ENCODE measurements around the gene HSPD1. TPM values are rescaled to one million over a fixed set of nuclear protein-coding genes. Genes with fewer than 3 reads are reported as not detected.
A peak's percentile ranks its signal among the peaks of the same experiment; 100 is the strongest.
"Not testable (repeated sequence)": the region's sequence is repeated elsewhere in the genome, so short reads cannot be mapped to it uniquely, and the experiment has no call there.

HSPD1 gene
- total RNA-seq, 1 donor from 2014 or later, result 146 TPM

GRCh38 chr2:197472166-197472565 is 27.5 kb downstream of the HSPD1 start:
- Histone ChIP-seq H3K27ac (ENCODE audit: low read depth, low read length) (no peak overlapping the region), H3K9ac (ENCODE audit: low read depth in 1 of 3, low read length in 3 of 3) (no peak overlapping the region), H3K27me3 (ENCODE audit: control insufficient read depth in 3 of 3, insufficient read depth in 3 of 3, low read length in 3 of 3) (no peaks in the 10 kb centered on the region), H3K9me3 (ENCODE audit: control insufficient read depth in 3 of 3, low read length in 3 of 3) (no peaks in the 10 kb centered on the region), H3K36me3 (ENCODE audit: control insufficient read depth in 3 of 3, insufficient read depth in 3 of 3, low read length in 3 of 3) (peaks cover 26 to 42% (median 41%) of the 10 kb centered on the region in 3 donors), H3K4me3 (ENCODE audit: low read length in 3 of 3) (no peak overlapping the region), H3K4me1 (ENCODE audit: control insufficient read depth in 3 of 3, insufficient read depth in 3 of 3, low read length in 3 of 3) (no peaks in the 10 kb centered on the region)

DNA sequence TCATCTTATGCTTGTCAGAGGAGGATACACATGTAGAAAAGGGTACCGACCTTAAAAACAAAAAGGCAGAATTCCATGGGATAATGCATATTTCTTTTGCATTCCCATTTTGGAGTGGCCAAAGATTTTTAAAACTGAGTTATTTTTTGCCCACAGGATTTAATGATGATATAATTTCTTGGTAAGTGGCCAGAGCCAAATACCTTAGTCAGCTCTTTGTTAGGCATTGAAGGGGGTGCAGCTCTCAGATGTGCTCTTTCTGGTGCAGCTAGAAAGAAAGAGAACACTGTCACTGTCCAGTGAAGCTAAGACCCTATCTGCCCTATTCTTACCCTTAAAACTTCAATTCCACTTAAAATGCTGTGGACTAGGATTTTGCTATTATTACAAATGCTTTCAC is 35.5 kb downstream of the HSPD1 start:
- H3K27ac ChIP-seq (ENCODE audit: low read depth, low read length), result no peak overlapping the region
- H3K9me3 ChIP-seq (ENCODE audit: control insufficient read depth in 3 of 3, low read length in 3 of 3), result no peaks in the 10 kb centered on the region
- no peaks in the 10 kb centered on the region for H3K27me3 ChIP-seq (ENCODE audit: control insufficient read depth in 3 of 3, insufficient read depth in 3 of 3, low read length in 3 of 3)
- H3K4me1 ChIP-seq (ENCODE audit: control insufficient read depth in 3 of 3, insufficient read depth in 3 of 3, low read length in 3 of 3), result peaks cover 0 to 6% (median 4%) of the 10 kb centered on the region in 3 donors
- H3K4me3 ChIP-seq (ENCODE audit: low read length in 3 of 3), result no peak overlapping the region
- no peak overlapping the region for H3K9ac ChIP-seq (ENCODE audit: low read depth in 1 of 3, low read length in 3 of 3)
- peaks cover 9 to 32% (median 24%) of the 10 kb centered on the region in 3 donors for H3K36me3 ChIP-seq (ENCODE audit: control insufficient read depth in 3 of 3, insufficient read depth in 3 of 3, low read length in 3 of 3)

- H3K9me3 ChIP-seq (ENCODE audit: control insufficient read depth in 3 of 3, low read length in 3 of 3), result no peaks in the 10 kb centered on the region
- no peaks in the 10 kb centered on the region for H3K27me3 ChIP-seq (ENCODE audit: control insufficient read depth in 3 of 3, insufficient read depth in 3 of 3, low read length in 3 of 3)
- H3K36me3 ChIP-seq (ENCODE audit: control insufficient read depth in 3 of 3, insufficient read depth in 3 of 3, low read length in 3 of 3), result peaks cover 5 to 19% (median 13%) of the 10 kb centered on the region in 3 donors
- H3K4me3 ChIP-seq (ENCODE audit: low read length in 3 of 3), result no peak overlapping the region
- H3K9ac ChIP-seq (ENCODE audit: low read depth in 1 of 3, low read length in 3 of 3), result no peak overlapping the region
- H3K4me1 ChIP-seq (ENCODE audit: control insufficient read depth in 3 of 3, insufficient read depth in 3 of 3, low read length in 3 of 3), result peaks cover 0 to 8% (median 7%) of the 10 kb centered on the region in 3 donors
- H3K27ac ChIP-seq (ENCODE audit: low read depth, low read length), result no peak overlapping the region
Observed at GRCh38 chr2:197461057-197461456, 38.6 kb downstream of the HSPD1 start.

DNA sequence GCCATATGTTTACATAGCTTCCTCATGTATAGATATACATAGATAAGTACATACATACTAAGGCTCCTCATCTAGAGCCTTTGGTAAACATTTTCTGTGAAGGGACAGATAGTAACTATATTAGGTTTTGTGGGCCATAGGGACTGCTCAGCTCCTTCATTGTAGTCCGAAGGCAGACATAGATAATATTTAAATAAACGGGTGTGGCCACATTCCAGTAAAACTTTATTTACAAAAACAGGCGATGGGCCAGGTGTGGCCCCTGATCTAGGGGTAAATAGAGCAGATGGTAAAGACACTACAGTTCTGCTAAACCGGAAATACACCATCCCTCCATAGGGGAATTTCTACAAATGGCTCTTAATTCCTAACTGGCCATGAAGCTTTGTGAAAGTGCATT is 39.0 kb downstream of the HSPD1 start:
- no peak overlapping the region for H3K4me3 ChIP-seq (ENCODE audit: low read length in 3 of 3)
- H3K27me3 ChIP-seq (ENCODE audit: control insufficient read depth in 3 of 3, insufficient read depth in 3 of 3, low read length in 3 of 3), result no peaks in the 10 kb centered on the region
- H3K36me3 ChIP-seq (ENCODE audit: control insufficient read depth in 3 of 3, insufficient read depth in 3 of 3, low read length in 3 of 3), result peaks cover 5 to 18% (median 10%) of the 10 kb centered on the region in 3 donors
- H3K27ac ChIP-seq (ENCODE audit: low read depth, low read length), result no peak overlapping the region
- no peak overlapping the region for H3K9ac ChIP-seq (ENCODE audit: low read depth in 1 of 3, low read length in 3 of 3)
- H3K4me1 ChIP-seq (ENCODE audit: control insufficient read depth in 3 of 3, insufficient read depth in 3 of 3, low read length in 3 of 3), result peaks cover 0 to 8% (median 7%) of the 10 kb centered on the region in 3 donors
- H3K9me3 ChIP-seq (ENCODE audit: control insufficient read depth in 3 of 3, low read length in 3 of 3), result no peaks in the 10 kb centered on the region

DNA sequence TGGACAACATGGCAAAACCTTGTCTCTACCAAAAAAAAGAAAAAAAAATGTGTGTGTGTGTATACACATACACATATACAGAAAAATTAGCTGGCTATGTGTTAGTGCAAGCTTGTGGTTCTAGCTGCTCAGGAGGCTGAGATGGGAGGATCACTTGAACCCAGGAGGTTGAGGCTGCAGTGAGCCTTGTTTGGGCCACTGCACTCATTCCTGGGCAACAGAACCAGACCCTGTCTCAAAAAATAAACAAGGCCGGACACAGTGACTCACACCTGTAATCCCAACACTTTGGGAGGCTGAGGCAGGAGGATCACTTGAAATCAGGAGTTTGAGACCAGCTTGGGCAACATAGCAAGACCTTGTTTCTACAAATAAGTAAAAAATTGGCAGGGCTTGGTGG is 44.2 kb downstream of the HSPD1 start:
- peaks cover 12 to 21% (median 19%) of the 10 kb centered on the region in 3 donors for H3K4me1 ChIP-seq (ENCODE audit: control insufficient read depth in 3 of 3, insufficient read depth in 3 of 3, low read length in 3 of 3)

DNA sequence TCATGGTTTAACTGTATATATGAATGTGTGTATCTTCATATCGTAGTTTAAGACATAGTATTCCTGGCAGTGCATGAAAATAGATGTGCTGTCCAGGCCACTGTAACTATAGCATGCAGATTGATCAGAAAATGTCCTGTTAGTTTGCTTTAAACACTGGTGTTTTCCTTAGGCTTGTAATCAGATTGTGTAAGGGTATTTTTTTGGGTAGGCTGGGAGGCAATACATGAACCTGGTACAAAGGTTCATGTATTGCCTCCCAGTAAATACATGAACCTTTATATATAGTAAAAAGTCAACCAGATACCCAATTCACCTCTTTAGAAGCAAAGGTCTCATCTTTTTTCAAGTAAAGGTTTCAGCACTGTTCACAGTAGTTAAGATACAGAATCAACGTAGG is 44.7 kb downstream of the HSPD1 start:
- Histone ChIP-seq H3K9me3 (ENCODE audit: control insufficient read depth in 3 of 3, low read length in 3 of 3) (no peaks in the 10 kb centered on the region), H3K36me3 (ENCODE audit: control insufficient read depth in 3 of 3, insufficient read depth in 3 of 3, low read length in 3 of 3) (peaks cover 0 to 2% (median 0%) of the 10 kb centered on the region in 3 donors), H3K4me3 (ENCODE audit: low read length in 3 of 3) (peak overlapping the region; percentile 98 to 99 (median 99)), H3K27me3 (ENCODE audit: control insufficient read depth in 3 of 3, insufficient read depth in 3 of 3, low read length in 3 of 3) (no peaks in the 10 kb centered on the region), H3K4me1 (ENCODE audit: control insufficient read depth in 3 of 3, insufficient read depth in 3 of 3, low read length in 3 of 3) (peaks cover 12 to 21% (median 19%) of the 10 kb centered on the region in 3 donors), H3K27ac (ENCODE audit: low read depth, low read length) (no peak overlapping the region), H3K9ac (ENCODE audit: low read depth in 1 of 3, low read length in 3 of 3) (peak overlapping the region in 2 of 3 donors; percentile 100)

More for the DNA sequence above, 44.2 kb downstream of the HSPD1 start:
- no peaks in the 10 kb centered on the region for H3K9me3 ChIP-seq (ENCODE audit: control insufficient read depth in 3 of 3, low read length in 3 of 3)
- H3K27me3 ChIP-seq (ENCODE audit: control insufficient read depth in 3 of 3, insufficient read depth in 3 of 3, low read length in 3 of 3), result no peaks in the 10 kb centered on the region
- H3K27ac ChIP-seq (ENCODE audit: low read depth, low read length), result no peak overlapping the region
- H3K36me3 ChIP-seq (ENCODE audit: control insufficient read depth in 3 of 3, insufficient read depth in 3 of 3, low read length in 3 of 3), result peaks cover 0 to 2% (median 1%) of the 10 kb centered on the region in 3 donors
- no peak overlapping the region for H3K9ac ChIP-seq (ENCODE audit: low read depth in 1 of 3, low read length in 3 of 3)
- H3K4me3 ChIP-seq (ENCODE audit: low read length in 3 of 3), result no peak overlapping the region

GRCh38 chr2:197453914-197454398 is 45.7 kb downstream of the HSPD1 start:
- no peaks in the 10 kb centered on the region for H3K9me3 ChIP-seq (ENCODE audit: control insufficient read depth in 3 of 3, low read length in 3 of 3)
- H3K27ac ChIP-seq (ENCODE audit: low read depth, low read length), result peak overlapping the region; percentile 100
- peak overlapping the region; percentile 100 for H3K9ac ChIP-seq (ENCODE audit: low read depth in 1 of 3, low read length in 3 of 3)
- peaks cover 12 to 19% (median 17%) of the 10 kb centered on the region in 3 donors for H3K4me1 ChIP-seq (ENCODE audit: control insufficient read depth in 3 of 3, insufficient read depth in 3 of 3, low read length in 3 of 3)
- no peaks in the 10 kb centered on the region for H3K27me3 ChIP-seq (ENCODE audit: control insufficient read depth in 3 of 3, insufficient read depth in 3 of 3, low read length in 3 of 3)
- peak overlapping the region; percentile 98 to 99 (median 99) for H3K4me3 ChIP-seq (ENCODE audit: low read length in 3 of 3)
- H3K36me3 ChIP-seq (ENCODE audit: control insufficient read depth in 3 of 3, insufficient read depth in 3 of 3, low read length in 3 of 3), result peaks cover 0 to 2% (median 0%) of the 10 kb centered on the region in 3 donors

GRCh38 chr2:197453123-197453913 is 46.3 kb downstream of the HSPD1 start, which contains the start of gene COQ10B:
Gene COQ10B (plus strand): TSS chr2:197453552. CDS start chr2:197453561, 9 bp downstream.
- H3K36me3 ChIP-seq (ENCODE audit: control insufficient read depth in 3 of 3, insufficient read depth in 3 of 3, low read length in 3 of 3), result peaks cover 0 to 2% (median 0%) of the 10 kb centered on the region in 3 donors
- peak within 1 kb of the TSS; percentile 100 for H3K27ac ChIP-seq (ENCODE audit: low read depth, low read length)
- peaks cover 12 to 18% (median 16%) of the 10 kb centered on the region in 3 donors for H3K4me1 ChIP-seq (ENCODE audit: control insufficient read depth in 3 of 3, insufficient read depth in 3 of 3, low read length in 3 of 3)
- H3K9ac ChIP-seq (ENCODE audit: low read depth in 1 of 3, low read length in 3 of 3), result peak within 1 kb of the TSS; percentile 100
- no peaks in the 10 kb centered on the region for H3K27me3 ChIP-seq (ENCODE audit: control insufficient read depth in 3 of 3, insufficient read depth in 3 of 3, low read length in 3 of 3)
- H3K4me3 ChIP-seq (ENCODE audit: low read length in 3 of 3), result peak within 1 kb of the TSS; percentile 98 to 99 (median 99)
- H3K9me3 ChIP-seq (ENCODE audit: control insufficient read depth in 3 of 3, low read length in 3 of 3), result no peaks in the 10 kb centered on the region

DNA sequence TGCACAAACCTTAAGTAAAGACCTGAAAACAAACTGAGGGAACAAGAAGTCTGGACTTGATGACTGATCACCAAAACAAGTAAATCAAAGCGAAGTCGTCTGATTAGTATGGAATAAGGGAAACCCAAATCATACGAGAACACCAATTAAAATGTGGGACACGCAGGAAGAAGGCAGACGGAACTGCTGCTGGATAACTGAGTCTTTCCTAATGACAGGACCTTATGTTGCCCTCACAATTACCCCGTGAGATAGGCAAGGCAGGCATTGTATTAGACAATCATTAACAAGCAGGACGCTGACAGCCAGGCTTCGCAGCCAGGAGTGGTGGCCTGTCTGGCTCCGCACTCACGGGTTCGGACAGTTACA is 46.9 kb downstream of the HSPD1 start:
- Histone ChIP-seq H3K9ac (ENCODE audit: low read depth in 1 of 3, low read length in 3 of 3) (peak overlapping the region; percentile 87 to 100 (median 98)), H3K9me3 (ENCODE audit: control insufficient read depth in 3 of 3, low read length in 3 of 3) (no peaks in the 10 kb centered on the region), H3K27me3 (ENCODE audit: control insufficient read depth in 3 of 3, insufficient read depth in 3 of 3, low read length in 3 of 3) (no peaks in the 10 kb centered on the region), H3K27ac (ENCODE audit: low read depth, low read length) (peak overlapping the region; percentile 100), H3K36me3 (ENCODE audit: control insufficient read depth in 3 of 3, insufficient read depth in 3 of 3, low read length in 3 of 3) (peaks cover 0 to 2% (median 0%) of the 10 kb centered on the region in 3 donors), H3K4me1 (ENCODE audit: control insufficient read depth in 3 of 3, insufficient read depth in 3 of 3, low read length in 3 of 3) (peaks cover 12 to 16% (median 16%) of the 10 kb centered on the region in 3 donors), H3K4me3 (ENCODE audit: low read length in 3 of 3) (peak overlapping the region; percentile 79 to 92 (median 84))

DNA sequence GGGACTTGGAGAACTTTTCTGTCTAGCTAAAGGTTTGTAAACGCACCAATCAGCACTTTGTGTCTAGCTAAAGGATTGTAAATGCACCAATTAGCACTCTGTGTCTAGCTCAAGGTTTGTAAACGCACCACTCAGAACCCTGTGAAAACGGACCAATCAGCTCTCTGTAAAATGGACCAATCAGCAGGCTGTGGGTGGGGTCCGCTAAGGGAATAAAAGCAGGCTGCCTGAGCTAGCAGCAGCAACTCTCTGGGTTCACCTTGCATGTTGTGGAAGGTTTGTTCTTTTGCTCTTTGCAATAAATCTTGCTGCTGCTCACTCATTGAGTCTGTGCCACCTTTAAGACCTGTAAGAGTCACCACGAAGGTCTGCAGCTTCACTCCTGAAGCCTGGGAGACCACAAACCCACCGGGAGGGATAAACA is 48.7 kb downstream of the HSPD1 start:
- not testable (repeated sequence) for H3K4me3 ChIP-seq (ENCODE audit: low read length in 3 of 3); H3K9me3 ChIP-seq (ENCODE audit: control insufficient read depth in 3 of 3, low read length in 3 of 3); H3K27ac ChIP-seq (ENCODE audit: low read depth, low read length); H3K9ac ChIP-seq (ENCODE audit: low read depth in 1 of 3, low read length in 3 of 3); H3K36me3 ChIP-seq (ENCODE audit: control insufficient read depth in 3 of 3, insufficient read depth in 3 of 3, low read length in 3 of 3); H3K27me3 ChIP-seq (ENCODE audit: control insufficient read depth in 3 of 3, insufficient read depth in 3 of 3, low read length in 3 of 3)
- peaks cover 12 to 16% (median 16%) of the 10 kb centered on the region in 3 donors for H3K4me1 ChIP-seq (ENCODE audit: control insufficient read depth in 3 of 3, insufficient read depth in 3 of 3, low read length in 3 of 3)
